HFFc6 (cell line): ENCODE results near the gene RANBP17. TPM values are rescaled to one million over a fixed set of nuclear protein-coding genes. Genes with fewer than 3 reads are reported as not detected.

ENCODE experiments used
- DNase-seq: peaks from one replicate; pipeline ENCODE4 v3.0.0-alpha.2; 2018
- H3K27ac Mint-ChIP-seq: 2 replicates; pipeline ENCODE4 v1.8.0; 2020; ENCODE audit warnings: mild to moderate bottlenecking, mixed read lengths
- H3K27me3 Mint-ChIP-seq: 2 replicates; pipeline ENCODE4 v1.8.0; 2021; ENCODE audit warnings: mild to moderate bottlenecking, moderate library complexity, mixed read lengths; ENCODE audit not compliant: insufficient read depth
- H3K36me3 Mint-ChIP-seq: 2 replicates; pipeline ENCODE4 v1.8.0; 2021; ENCODE audit warnings: low read depth, mixed read lengths
- H3K4me1 Mint-ChIP-seq: 2 replicates; pipeline ENCODE4 v1.8.0; 2020; ENCODE audit warnings: low read depth, mixed read lengths
- H3K4me3 Mint-ChIP-seq: 2 replicates; pipeline ENCODE4 v1.8.0; 2020; ENCODE audit warnings: mild to moderate bottlenecking, moderate library complexity, mixed read lengths
- H3K9me3 Mint-ChIP-seq: 2 replicates; pipeline ENCODE4 v1.8.0; 2020; ENCODE audit warnings: mild to moderate bottlenecking, mixed read lengths
- CTCF ChIP-seq: fragments of 200-600 bp; sonication (generic); IDR thresholded peaks from 2 replicates; pipeline ENCODE4 v1.5.0; 2021; ENCODE audit warnings: antibody characterized with exemption, mild to moderate bottlenecking
- total RNA-seq, 6 experiments: library from RNA; stranded (reverse); fragmentation: NEBNext Ultra II Directional; extraction: Animal tissue kit (Norgen Biotek cat#: 25700); gene quantifications; 2 replicates in 1 of 6; 3 replicates in 5 of 6; pipeline ENCODE4 v1.2.3, GENCODE V29; 2021

RANBP17 gene
- total RNA-seq, 6 experiments from 2014 or later: 3.3 to 7.2 (median 4.9) TPM

DNA sequence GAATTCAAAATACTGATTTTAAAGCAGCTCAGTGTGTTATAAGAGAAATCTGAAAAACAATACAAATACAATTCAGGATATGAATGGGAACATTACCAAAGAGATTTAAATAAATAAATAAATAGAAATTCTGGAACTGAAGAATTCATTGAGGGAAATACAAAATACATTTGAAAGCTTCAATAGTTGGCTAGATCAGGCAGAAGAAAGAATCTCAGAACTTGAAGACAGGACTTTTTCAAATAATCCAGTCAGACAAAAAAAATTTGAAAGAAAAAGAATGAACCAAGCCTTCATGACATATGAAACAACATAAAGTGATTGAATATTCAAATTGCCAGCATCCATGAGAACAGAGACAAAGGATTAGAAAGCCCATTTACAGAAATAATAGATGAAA, 387.6 kb downstream of the RANBP17 start:
- Mint-ChIP-seq H3K9me3 (peaks cover 14% of the 10 kb centered on the region), H3K4me1 (no peaks in the 10 kb centered on the region), H3K36me3 (peaks cover 22% of the 10 kb centered on the region), H3K27me3 (0 out of 2 replicates have a peak, but pooled peaks cover 4% of the 10 kb centered on the region), H3K4me3 (no peak overlapping the region), H3K27ac (no peak overlapping the region)
- no peak for DNase-seq
- no peak for TF ChIP-seq CTCF

GRCh38 chr5:171250738-171251137, 388.9 kb downstream of the RANBP17 start:
- Mint-ChIP-seq H3K27me3 (0 out of 2 replicates have a peak, but pooled peaks cover 4% of the 10 kb centered on the region), H3K4me3 (no peak overlapping the region), H3K27ac (no peak overlapping the region), H3K4me1 (no peaks in the 10 kb centered on the region), H3K9me3 (peaks cover 14% of the 10 kb centered on the region), H3K36me3 (peaks cover 22% of the 10 kb centered on the region)
- no peak for DNase-seq
- no peak for TF ChIP-seq CTCF

DNA sequence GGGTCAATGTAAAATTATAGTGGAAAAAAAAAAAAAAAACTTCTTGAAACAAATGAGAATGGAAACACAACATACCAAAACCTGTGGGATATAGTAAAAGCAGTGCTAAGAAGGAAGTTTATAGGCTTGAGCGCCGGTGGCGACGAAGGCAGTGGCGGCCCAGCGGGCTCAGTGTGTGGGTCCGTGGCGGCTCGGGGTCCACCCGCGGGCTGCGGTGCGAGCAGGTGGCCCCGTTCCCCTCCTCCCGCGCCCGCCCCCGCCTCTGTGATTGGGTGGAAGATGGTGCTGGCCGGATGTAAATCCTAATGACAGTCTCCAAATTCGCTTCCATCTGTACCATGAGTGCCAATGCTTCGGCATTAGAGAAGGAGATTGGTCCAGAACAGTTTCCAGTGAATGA, 389.7 kb downstream of the RANBP17 start:
- H3K36me3 Mint-ChIP-seq: peaks cover 22% of the 10 kb centered on the region
- DNase-seq: no peak
- no peak for TF ChIP-seq CTCF

DNA sequence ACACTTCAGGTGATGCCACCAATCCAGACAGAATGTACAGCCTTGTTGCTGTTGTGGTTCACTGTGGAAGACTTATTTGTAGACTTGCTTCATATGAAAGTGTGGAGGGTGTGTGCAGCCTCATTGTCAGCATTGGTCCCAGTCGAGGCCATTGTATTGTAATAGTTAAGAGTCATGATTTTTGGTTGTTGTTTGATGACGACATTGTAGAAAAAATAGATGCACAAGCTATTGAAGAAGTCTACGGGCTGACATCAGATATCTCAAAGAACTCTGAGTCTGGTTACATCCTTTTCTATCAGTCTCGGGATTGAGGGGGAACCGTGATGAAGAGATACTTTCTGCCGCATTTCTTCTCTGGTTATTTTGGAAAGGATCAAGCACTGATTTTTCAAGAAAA, 390.9 kb downstream of the RANBP17 start:
- Mint-ChIP-seq H3K9me3 (peaks cover 14% of the 10 kb centered on the region), H3K27ac (no peak overlapping the region), H3K27me3 (0 out of 2 replicates have a peak, but pooled peaks cover 4% of the 10 kb centered on the region), H3K36me3 (peaks cover 18% of the 10 kb centered on the region), H3K4me3 (no peak overlapping the region), H3K4me1 (no peaks in the 10 kb centered on the region)
- no peak for DNase-seq
- TF ChIP-seq CTCF: no peak

More for the DNA sequence above, 389.7 kb downstream of the RANBP17 start:
- peaks cover 14% of the 10 kb centered on the region for H3K9me3 Mint-ChIP-seq
- no peaks in the 10 kb centered on the region for H3K4me1 Mint-ChIP-seq
- 0 out of 2 replicates have a peak, but pooled peaks cover 4% of the 10 kb centered on the region for H3K27me3 Mint-ChIP-seq
- H3K27ac Mint-ChIP-seq: no peak overlapping the region
- no peak overlapping the region for H3K4me3 Mint-ChIP-seq

- Mint-ChIP-seq H3K4me1 (peaks cover 8% of the 10 kb centered on the region; the same call in 1 of the 2 replicates), H3K27me3 (peaks cover 1% of the 10 kb centered on the region; the same call in 1 of the 2 replicates), H3K4me3 (no peak overlapping the region)
Measured at GRCh38 chr5:171258737-171259415, 397.1 kb downstream of the RANBP17 start.

More at GRCh38 chr5:171258737-171259415, 397.1 kb downstream of the RANBP17 start:
- DNase-seq: no peak
- TF ChIP-seq CTCF: no peak
- no peak overlapping the region for H3K27ac Mint-ChIP-seq
- no peaks in the 10 kb centered on the region for H3K36me3 Mint-ChIP-seq
- H3K9me3 Mint-ChIP-seq: no peaks in the 10 kb centered on the region
